ENCODE results near the gene ZNF512B. TPM values are rescaled to one million over a fixed set of nuclear protein-coding genes. Genes with fewer than 3 reads are reported as not detected.
A peak's percentile ranks its signal among the peaks of the same experiment; 100 is the strongest.

Gene ZNF512B
- total and polyA plus RNA-seq, 4 donors = 1.8 to 11.8 (median 9.8) TPM

- Histone ChIP-seq H3K4me1 (ENCODE audit: control insufficient read depth in 4 of 4, insufficient read depth in 4 of 4, low read length in 3 of 4) (peaks cover 20 to 59% (median 39%) of the 10 kb centered on the region in 4 donors), H3K27ac (ENCODE audit: low read depth in 1 of 2, low read length in 2 of 2) (peak overlapping the region; percentile 25 to 79), H3K9ac (ENCODE audit: low read depth in 1 of 2, low read length in 2 of 2) (peak overlapping the region in 1 of 2 donors; percentile 36), H3K27me3 (ENCODE audit: control insufficient read depth in 4 of 4, insufficient read depth in 4 of 4, low read length in 3 of 4) (no peaks in the 10 kb centered on the region), H3K4me3 (ENCODE audit: low read depth in 1 of 3, low read length in 3 of 3) (peak overlapping the region; percentile 30 to 74 (median 66)), H3K9me3 (ENCODE audit: control insufficient read depth in 4 of 4, low read length in 3 of 4) (no peaks in the 10 kb centered on the region), H3K36me3 (ENCODE audit: control insufficient read depth in 4 of 4, insufficient read depth in 3 of 4, low read depth in 1 of 4, low read length in 3 of 4) (peaks cover 0 to 4% (median 0%) of the 10 kb centered on the region in 4 donors)
- DNase-seq (ENCODE audit: low spot score) = peak; percentile 60
- 8% methylated on average over 52 of the region's 52 CpGs for WGBS
- TF ChIP-seq HNF4G (IDR thresholded peaks at IDR 0.05) (no peak), ZBTB33 (IDR thresholded peaks at IDR 0.05) (no peak), RXRA (IDR thresholded peaks at IDR 0.05) (no peak), GABPA (IDR thresholded peaks at IDR 0.05 in 1 of 2, conservative IDR thresholded peaks at IDR 0.05 in 1 of 2) (peak in 1 of 2 donors; percentile 81), YY1 (IDR thresholded peaks at IDR 0.05) (peak; percentile 11), ATF3 (IDR thresholded peaks at IDR 0.05) (no peak), SP1 (IDR thresholded peaks at IDR 0.05) (peak; percentile 55), FOXA1 (IDR thresholded peaks at IDR 0.05) (no peak), EGR1 (IDR thresholded peaks at IDR 0.05; ENCODE audit: low read depth in 2 of 2) (peak in 1 of 2 donors; percentile 30), FOXA2 (IDR thresholded peaks at IDR 0.05) (no peak), HNF4A (conservative IDR thresholded peaks at IDR 0.05) (no peak), NR2F2 (IDR thresholded peaks at IDR 0.05) (peak; percentile 59), TAF1 (conservative IDR thresholded peaks at IDR 0.05) (no peak), MAX (IDR thresholded peaks at IDR 0.05) (no peak), JUND (IDR thresholded peaks at IDR 0.05) (no peak), REST (IDR thresholded peaks at IDR 0.05) (no peak), RAD21 (IDR thresholded peaks at IDR 0.05) (no peak), CTCF (IDR thresholded peaks at IDR 0.05; ENCODE audit: low read depth, low read length, missing input control) (no peak)
Measured at GRCh38 chr20:63978319-63979228, 8.8 kb upstream of the ZNF512B start.
